OCI-LY1 (cell line): ENCODE data around the gene TPM2.

Experiments used
- CTCF ChIP-seq: fragments of 200-600 bp; sonication (generic), shearing (Covaris generic); IDR thresholded peaks from 2 replicates; pipeline ENCODE4 v1.5.1; 2017; ENCODE audit warnings: mild to moderate bottlenecking, antibody characterized with exemption, low read length, moderate library complexity, mixed read lengths
- EZH2 ChIP-seq: fragments of 200-600 bp; sonication (generic), shearing (Covaris generic); IDR thresholded peaks from 2 replicates; pipeline ENCODE4 v1.8.0; 2017; ENCODE audit warnings: borderline replicate concordance, mixed run types, mild to moderate bottlenecking, antibody characterized with exemption, low read length, moderate library complexity, mixed read lengths

- no peak for TF ChIP-seq CTCF
- no peak for TF ChIP-seq EZH2
These were observed 38.6 kb upstream of the TPM2 start for GRCh38 chr9:35728041-35728971.
